Upper lobe of left lung (tissue), 4 donors: Measurements from ENCODE around the gene BNC2.

Experiments
- CTCF ChIP-seq, 6 experiments: fragments of 450-650 bp in 4 of 6; fragments of 200-600 bp in 2 of 6; sonication (generic) in 2 of 6; IDR thresholded peaks; one replicate each; pipeline ENCODE4 v1.5.1; 2016 to 2019; ENCODE audit warnings: antibody characterized with exemption in 6 of 6
- POLR2A ChIP-seq, 4 donors: fragments of 450-650 bp; IDR thresholded peaks; one replicate each; pipeline ENCODE4 v1.5.1; 2016 to 2017; ENCODE audit warnings: antibody characterized with exemption in 4 of 4, mild to moderate bottlenecking in 2 of 4
- POLR2AphosphoS5 ChIP-seq, 2 donors: sonication (generic); formaldehyde crosslinking; IDR thresholded peaks; one replicate each; pipeline ENCODE4 v1.5.1; 2017; ENCODE audit warnings: antibody characterized with exemption in 2 of 2

- TF ChIP-seq CTCF (IDR thresholded peaks at IDR 0.05) (no peak), POLR2AphosphoS5 (IDR thresholded peaks at IDR 0.05) (no peak), POLR2A (IDR thresholded peaks at IDR 0.05) (no peak)
Observed at GRCh38 chr9:16716601-16717000, 153.9 kb downstream of the BNC2 start.
